Sigmoid colon (tissue), 3 donors: ENCODE results near the gene TPM4.

Experiments used
- CTCF ChIP-seq, 4 experiments: fragments of 450-650 bp in 3 of 4; fragments of 200-600 bp in 1 of 4; IDR thresholded peaks; one replicate each; pipeline ENCODE4 v1.5.1; 2016 to 2019; ENCODE audit warnings: antibody characterized with exemption in 4 of 4, mild to moderate bottlenecking in 3 of 4, moderate library complexity in 2 of 4
- POLR2A ChIP-seq, 2 donors: fragments of 450-650 bp; IDR thresholded peaks; one replicate each; pipeline ENCODE4 v1.6.1; 2016; ENCODE audit warnings: antibody characterized with exemption in 2 of 2, mild to moderate bottlenecking in 2 of 2, moderate library complexity in 2 of 2

DNA sequence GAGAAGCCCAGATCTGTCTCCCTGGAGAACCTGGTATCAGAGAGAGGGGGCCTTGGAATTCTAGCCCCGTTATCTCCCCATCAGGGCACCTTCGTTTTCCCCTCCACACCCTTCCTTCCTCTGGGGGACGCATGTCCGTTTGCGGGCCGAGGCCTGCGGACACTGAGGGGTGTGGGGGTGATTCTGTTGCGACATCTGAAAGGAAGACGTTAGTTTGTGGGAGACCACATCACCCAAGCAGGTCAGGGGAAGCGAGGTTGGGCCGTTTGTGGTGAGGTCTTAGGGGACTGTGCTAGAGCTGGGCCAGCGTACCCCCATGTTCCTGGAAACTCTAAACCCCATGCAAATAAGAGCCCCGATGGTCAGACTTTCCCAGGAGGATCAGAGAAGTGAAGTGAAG, 63.5 kb downstream of the TPM4 start:
- TF ChIP-seq POLR2A (IDR thresholded peaks at IDR 0.05) (no peak), CTCF (IDR thresholded peaks at IDR 0.05) (no peak)
